Body of pancreas (tissue), 4 donors: Measurements from ENCODE around the gene VEZT.

ENCODE experiments used
- POLR2A ChIP-seq, 3 donors: fragments of 450-650 bp; IDR thresholded peaks; one replicate each; pipeline ENCODE4 v1.6.1; 2016; ENCODE audit warnings: antibody characterized with exemption in 3 of 3, mild to moderate bottlenecking in 2 of 3
- TF ChIP-seq, protein P1 (sequence below), 7 experiments: fragments of 450-650 bp in 4 of 7; fragments of 200-600 bp in 3 of 7; sonication (generic) in 3 of 7; IDR thresholded peaks; one replicate each; pipeline ENCODE4 v1.5.1; 2016 to 2019; ENCODE audit warnings: antibody characterized with exemption in 7 of 7

DNA sequence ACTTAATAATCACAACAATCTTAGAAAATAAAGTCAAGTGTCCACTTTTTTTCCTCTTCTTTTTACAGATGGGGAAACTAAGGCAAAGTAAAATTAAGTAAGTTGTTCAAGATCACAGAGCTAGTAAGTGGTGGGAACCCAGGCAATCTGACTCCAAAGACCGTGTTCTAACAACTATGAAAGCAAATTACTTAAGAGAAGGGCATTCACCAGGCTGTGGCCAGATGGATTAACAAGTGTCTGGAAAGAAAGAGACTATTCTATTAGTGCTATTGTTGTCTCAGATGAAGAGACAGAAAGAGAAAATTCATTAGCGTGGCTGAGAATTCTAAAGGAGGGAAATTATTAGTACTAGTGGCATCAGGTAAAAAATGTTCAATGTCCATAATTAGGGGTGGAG is 48.9 kb upstream of the VEZT start:
- TF ChIP-seq, protein P1, sequence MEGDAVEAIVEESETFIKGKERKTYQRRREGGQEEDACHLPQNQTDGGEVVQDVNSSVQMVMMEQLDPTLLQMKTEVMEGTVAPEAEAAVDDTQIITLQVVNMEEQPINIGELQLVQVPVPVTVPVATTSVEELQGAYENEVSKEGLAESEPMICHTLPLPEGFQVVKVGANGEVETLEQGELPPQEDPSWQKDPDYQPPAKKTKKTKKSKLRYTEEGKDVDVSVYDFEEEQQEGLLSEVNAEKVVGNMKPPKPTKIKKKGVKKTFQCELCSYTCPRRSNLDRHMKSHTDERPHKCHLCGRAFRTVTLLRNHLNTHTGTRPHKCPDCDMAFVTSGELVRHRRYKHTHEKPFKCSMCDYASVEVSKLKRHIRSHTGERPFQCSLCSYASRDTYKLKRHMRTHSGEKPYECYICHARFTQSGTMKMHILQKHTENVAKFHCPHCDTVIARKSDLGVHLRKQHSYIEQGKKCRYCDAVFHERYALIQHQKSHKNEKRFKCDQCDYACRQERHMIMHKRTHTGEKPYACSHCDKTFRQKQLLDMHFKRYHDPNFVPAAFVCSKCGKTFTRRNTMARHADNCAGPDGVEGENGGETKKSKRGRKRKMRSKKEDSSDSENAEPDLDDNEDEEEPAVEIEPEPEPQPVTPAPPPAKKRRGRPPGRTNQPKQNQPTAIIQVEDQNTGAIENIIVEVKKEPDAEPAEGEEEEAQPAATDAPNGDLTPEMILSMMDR (IDR thresholded peaks at IDR 0.05): no peak
- TF ChIP-seq POLR2A (IDR thresholded peaks at IDR 0.05): no peak
